NCI-H187 treated with DMSO at 0.1 percent for 48 hours (cell line): ENCODE measurements around the gene TOMM22.

Experiments
- DNase-seq: peaks from one replicate; lab custom pipeline; 2025; lab: John Stamatoyannopoulos, UW

TOMM22 gene

GRCh38 chr22:38715176-38715764 lies 33.5 kb downstream of the TOMM22 start:
- DNase-seq = no peak

- no peak for DNase-seq
These were observed 34.1 kb downstream of the TOMM22 start for GRCh38 chr22:38715852-38716251.

DNA sequence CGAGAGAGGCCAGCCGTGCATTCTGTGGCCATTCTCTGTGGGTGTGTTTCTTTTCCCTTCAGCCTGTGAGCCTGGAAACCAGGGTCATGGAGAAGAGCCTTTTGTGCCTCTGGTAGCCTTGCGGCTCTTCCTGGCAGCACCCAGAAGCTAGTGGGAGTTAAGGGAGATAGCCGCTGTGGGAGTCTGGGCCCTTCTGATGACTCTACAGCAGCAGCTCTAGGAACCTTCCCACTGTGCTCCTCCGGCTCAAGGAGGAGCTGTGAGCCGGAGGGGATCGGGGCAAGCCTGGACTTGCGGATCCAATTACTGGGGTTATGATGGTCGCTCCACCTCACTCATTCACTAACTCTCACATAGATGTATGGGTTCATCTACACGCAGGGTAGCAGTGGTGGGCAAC lies 34.5 kb downstream of the TOMM22 start:
- no peak for DNase-seq

DNA sequence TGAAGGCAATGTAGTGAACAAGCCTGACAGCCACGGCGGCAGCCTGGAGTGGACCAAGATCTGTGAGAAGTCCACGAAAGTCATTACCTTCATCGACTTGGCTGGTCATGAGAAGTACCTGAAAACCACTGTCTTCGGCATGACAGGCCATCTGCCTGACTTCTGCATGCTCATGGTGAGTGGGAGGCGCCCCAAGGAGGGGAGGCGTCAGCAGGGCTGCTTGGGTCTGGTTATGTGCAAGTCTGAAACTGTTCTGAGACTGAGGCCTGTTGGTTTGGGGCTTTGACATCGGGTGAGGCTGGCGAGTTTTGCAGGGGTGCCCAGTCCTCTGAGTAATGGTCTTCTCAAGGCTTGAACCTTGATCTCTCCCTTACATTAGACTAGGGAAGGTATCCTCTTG lies 35.1 kb downstream of the TOMM22 start:
- DNase-seq = no peak

DNA sequence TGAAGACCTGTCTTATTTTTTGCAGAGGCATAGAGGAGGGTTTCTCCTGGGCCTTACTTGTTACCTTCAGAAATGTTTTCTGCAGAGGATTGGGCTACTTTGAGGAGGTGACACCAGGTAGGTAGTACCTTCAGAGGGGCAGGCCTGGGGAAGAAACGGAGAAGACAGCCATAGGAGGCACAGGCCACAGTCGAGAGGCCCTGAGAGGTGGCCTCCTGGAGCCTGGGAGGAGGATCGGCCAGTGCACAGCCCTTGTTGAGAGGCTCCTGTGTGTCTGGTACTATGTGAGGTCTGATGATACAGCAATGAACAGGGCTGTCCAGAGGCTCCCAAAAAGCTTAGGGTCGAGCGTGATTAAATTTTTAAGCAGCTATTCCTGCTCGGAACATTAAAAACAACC lies 35.5 kb downstream of the TOMM22 start:
- DNase-seq = no peak

DNA sequence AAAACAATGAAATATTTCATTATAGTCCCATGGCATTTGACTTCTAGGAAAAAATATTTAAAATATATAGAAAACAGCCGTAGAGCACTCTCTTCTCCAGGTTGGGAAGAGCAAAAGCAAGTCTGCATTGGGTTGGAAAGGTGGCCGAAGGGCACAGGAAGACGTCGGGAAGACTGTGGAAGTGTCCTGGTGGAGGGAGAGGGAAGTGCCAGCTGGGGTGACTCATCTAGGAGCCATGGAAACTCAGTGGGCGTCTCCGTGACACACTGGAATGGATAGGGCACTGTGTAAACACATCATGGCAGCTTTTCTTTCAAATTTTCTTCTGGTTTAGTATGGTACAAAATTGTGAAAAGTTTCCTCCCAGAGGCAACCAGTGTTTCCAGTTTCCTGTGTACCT lies 36.7 kb downstream of the TOMM22 start:
- no peak for DNase-seq

- no peak for DNase-seq
These were observed 37.4 kb downstream of the TOMM22 start for GRCh38 chr22:38719196-38719595.

GRCh38 chr22:38720350-38720749 lies 38.6 kb downstream of the TOMM22 start:
- DNase-seq = no peak

DNA sequence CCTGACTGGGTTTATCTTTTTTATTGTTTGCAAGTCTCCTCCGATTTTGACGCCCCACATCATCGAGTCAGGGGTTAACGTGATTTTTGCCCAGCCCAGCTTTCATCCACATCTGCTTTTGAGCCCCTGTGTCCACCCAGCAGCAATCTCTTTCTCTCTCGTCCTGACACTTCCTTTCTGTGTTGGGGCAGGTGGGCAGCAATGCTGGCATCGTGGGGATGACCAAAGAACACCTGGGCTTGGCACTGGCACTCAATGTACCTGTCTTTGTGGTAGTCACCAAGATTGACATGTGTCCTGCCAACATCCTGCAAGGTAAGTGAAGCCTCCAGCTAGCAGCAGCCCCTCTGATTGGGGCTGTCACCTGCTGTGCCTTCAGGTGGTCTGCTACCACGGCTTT lies 39.8 kb downstream of the TOMM22 start:
- DNase-seq = no peak

DNA sequence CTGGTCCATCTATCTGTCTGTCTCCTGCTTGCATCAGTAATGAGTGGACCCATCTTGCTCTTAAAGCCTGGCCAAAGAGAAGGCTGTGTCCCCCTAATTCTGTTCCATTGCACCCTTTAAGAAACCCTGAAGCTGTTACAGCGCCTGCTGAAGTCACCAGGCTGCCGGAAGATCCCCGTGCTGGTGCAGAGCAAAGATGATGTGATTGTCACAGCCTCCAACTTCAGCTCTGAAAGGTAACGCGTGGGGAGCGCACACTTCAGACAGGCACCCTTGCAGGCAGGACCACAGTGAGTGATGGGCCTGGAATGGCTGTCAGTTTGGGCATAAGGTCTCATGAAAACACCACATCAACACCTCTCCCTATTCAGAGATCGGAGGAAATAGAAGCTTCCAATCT lies 42.4 kb downstream of the TOMM22 start:
- DNase-seq = no peak

- no peak for DNase-seq
These were observed 43.3 kb downstream of the TOMM22 start for GRCh38 chr22:38724926-38725571.

- no peak for DNase-seq
These were observed 44.3 kb downstream of the TOMM22 start for GRCh38 chr22:38725900-38726655.

DNA sequence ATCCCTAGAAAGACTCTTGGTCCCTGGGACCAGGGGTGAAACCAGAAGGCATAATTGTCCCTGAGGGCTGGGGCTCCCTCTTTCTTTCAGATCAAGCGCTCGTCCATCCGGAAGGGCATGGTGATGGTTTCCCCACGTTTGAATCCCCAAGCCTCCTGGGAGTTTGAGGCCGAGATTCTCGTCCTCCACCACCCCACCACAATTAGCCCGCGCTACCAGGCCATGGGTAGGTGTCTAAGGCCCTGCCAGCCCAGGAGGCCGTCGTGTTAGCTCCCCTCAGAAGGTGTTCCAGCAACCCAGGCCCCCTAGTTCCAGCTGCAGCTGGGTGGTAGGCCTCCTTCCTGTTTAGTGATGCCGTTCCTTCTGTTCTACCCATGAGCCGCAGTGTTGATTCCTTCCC lies 45.4 kb downstream of the TOMM22 start:
- DNase-seq = no peak

DNA sequence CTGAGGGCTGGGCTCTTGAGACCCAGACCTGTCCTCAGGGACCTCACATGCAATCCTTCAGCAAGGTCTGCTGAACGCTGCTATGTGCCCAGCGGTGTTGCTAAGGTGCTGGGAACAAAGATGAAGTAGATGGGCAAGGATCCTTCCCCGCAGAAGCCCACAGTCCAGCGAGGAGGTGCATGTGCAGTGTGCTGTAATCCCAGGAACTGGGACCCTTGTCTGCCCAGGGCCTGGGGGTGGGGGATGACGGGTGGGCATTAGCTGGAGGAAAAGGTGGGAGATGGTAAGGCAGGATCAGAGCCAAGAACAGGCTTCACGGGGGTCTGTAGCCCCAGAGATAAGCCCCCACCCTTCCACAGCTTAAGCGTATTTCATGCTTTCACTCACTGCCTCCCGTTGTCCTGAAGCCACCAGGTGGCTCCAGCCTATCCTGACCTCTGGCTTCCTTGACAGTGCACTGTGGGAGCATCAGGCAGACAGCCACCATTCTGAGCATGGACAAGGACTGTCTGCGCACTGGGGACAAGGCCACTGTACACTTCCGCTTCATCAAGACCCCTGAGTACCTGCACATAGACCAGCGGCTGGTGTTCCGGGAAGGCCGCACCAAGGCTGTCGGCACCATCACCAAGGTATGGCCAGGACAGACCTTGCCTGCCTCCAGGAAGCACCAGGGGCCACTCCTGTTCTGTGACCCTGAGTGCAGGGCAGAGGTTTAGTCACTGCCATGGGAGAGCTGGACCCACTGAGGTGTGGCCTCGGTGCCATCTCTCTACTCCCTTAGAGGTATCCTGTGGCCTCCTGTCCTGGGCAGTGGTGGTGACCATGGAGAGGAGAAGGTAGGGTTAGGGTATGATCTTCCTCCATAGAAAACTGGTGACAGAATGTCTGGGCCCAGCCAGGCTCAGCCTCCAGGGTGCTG lies 46.0 kb downstream of the TOMM22 start:
- no peak for DNase-seq

GRCh38 chr22:38728871-38729796 lies 47.4 kb downstream of the TOMM22 start:
- DNase-seq = no peak

DNA sequence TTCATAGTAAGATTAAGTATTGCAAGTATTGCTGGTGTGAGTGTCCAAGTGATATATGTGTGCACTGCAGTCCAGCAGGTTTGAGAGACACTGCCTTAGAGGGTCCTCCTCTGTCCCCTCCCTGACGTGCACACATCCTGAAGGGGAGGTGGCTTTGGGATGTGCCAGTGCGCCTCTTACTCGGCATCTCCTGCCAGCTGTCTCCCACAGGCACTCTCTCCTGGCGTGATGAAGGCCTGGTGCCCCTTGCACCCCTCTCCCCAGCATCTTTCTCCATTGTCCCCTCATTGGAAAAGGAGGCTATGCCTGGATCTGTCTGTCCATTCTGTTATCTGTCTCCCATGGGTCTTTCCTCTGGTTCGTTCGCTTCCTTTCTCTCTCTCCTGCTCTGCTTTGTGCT lies 48.2 kb downstream of the TOMM22 start:
- DNase-seq = no peak

- DNase-seq = no peak
These were observed 48.7 kb downstream of the TOMM22 start for GRCh38 chr22:38730411-38730871.

- DNase-seq = no peak
These were observed 50.0 kb downstream of the TOMM22 start for GRCh38 chr22:38731703-38732161.

GRCh38 chr22:38732251-38732815 lies 50.6 kb downstream of the TOMM22 start:
- DNase-seq = no peak

- no peak for DNase-seq
These were observed 51.6 kb downstream of the TOMM22 start for GRCh38 chr22:38733329-38733723.
